Muscle layer of colon (tissue), 2 donors: ENCODE data around the gene AFAP1.

ENCODE experiments used
- H3K27ac ChIP-seq: one replicate; pipeline ENCODE4 v1.7.0; 2013; ENCODE audit warnings: low read depth, mild to moderate bottlenecking, low read length, moderate library complexity
- H3K27me3 ChIP-seq, 2 donors: one replicate each; pipeline ENCODE4 v1.7.0; 2013; ENCODE audit warnings: low read length in 2 of 2, mild to moderate bottlenecking in 2 of 2; ENCODE audit not compliant: insufficient read depth in 2 of 2, control insufficient read depth in 1 of 2
- H3K36me3 ChIP-seq: one replicate; pipeline ENCODE4 v1.7.0; 2013; ENCODE audit warnings: mild to moderate bottlenecking, low read length; ENCODE audit not compliant: insufficient read depth
- H3K4me1 ChIP-seq: one replicate; pipeline ENCODE4 v1.7.0; 2013; ENCODE audit warnings: mild to moderate bottlenecking, low read length; ENCODE audit not compliant: insufficient read depth
- H3K4me3 ChIP-seq, 2 donors: one replicate each; pipeline ENCODE4 v1.7.0; 2013; ENCODE audit warnings: low read length in 2 of 2, low read depth in 1 of 2, mild to moderate bottlenecking in 1 of 2, moderate library complexity in 1 of 2
- H3K9ac ChIP-seq: one replicate; pipeline ENCODE4 v1.7.0; 2013; ENCODE audit warnings: low read length
- H3K9me3 ChIP-seq: one replicate; pipeline ENCODE4 v1.7.0; 2013; ENCODE audit warnings: mild to moderate bottlenecking, low read length
- donor health status: abdominal sarcoma.
- donor health status: Adenocarcinoma of cecum.

The AFAP1 gene

DNA sequence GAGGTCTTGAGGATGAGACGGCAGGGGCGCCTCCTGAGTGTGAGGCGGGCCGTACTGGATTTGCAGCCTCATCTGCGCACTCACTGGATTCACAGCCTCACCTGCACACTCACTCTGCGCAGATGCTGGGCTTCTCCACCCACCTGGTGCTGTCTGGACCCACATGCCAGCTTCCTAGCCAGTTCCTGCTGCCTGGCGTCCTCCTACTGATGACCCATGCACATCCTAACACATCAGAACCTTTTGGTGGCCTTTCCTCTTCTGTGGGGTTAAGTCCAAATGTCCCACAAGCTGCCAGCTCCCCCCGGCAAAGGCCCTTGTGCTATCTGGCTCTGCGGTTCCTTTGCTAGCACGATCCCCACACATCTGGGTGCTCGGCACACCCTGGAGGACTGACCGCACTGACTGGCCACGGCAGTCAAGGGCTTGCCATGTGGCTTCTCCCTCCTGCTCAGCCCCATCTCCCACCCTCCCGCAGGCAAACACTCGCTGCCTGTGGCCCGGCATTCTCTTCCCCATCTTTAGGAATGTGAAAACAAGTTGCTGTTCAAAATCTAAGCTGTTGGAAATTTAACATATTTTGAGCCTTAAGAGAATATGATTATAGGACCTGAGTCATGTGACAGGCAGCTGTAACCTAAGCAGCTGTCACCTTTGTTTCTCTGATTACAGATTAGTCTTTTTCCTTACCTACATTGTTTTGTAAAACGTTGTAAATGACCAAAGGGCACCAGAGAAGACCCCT, 39.4 kb upstream of the AFAP1 start:
- no peaks in the 10 kb centered on the region for H3K36me3 ChIP-seq
- H3K4me1 ChIP-seq = peaks cover 13% of the 10 kb centered on the region
- H3K27me3 ChIP-seq = no peaks in the 10 kb centered on the region
- H3K27ac ChIP-seq = no peak overlapping the region
- H3K9ac ChIP-seq = no peak overlapping the region
- no peaks in the 10 kb centered on the region for H3K9me3 ChIP-seq
- H3K4me3 ChIP-seq = no peak overlapping the region

DNA sequence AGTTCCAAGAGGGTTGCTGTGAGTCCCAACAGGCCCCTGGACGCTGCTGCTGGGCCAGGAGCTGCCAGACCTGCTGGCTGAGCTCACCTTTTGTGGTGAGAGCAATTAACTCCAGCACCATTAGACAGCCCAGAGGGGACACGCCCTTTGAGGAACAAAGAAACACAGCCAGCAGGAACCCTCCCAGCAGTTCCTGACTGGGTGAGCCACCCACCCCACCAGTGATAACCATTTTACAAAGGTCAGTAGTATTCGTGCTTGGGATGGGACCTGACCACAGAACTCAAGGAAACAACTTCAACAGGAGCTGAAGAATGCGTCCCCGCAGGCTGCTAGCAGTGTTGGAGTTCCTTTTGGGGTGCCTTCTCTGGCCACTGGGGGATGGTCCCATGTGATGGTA, 38.8 kb upstream of the AFAP1 start:
- peaks cover 19% of the 10 kb centered on the region for H3K4me1 ChIP-seq
- no peaks in the 10 kb centered on the region for H3K27me3 ChIP-seq
- no peak overlapping the region for H3K27ac ChIP-seq
- H3K9me3 ChIP-seq = no peaks in the 10 kb centered on the region
- no peaks in the 10 kb centered on the region for H3K36me3 ChIP-seq
- no peak overlapping the region for H3K4me3 ChIP-seq
- no peak overlapping the region for H3K9ac ChIP-seq

- Histone ChIP-seq H3K27me3 (no peaks in the 10 kb centered on the region), H3K9ac (no peak overlapping the region)
Measured at GRCh38 chr4:7976634-7977033, 37.0 kb upstream of the AFAP1 start.

DNA sequence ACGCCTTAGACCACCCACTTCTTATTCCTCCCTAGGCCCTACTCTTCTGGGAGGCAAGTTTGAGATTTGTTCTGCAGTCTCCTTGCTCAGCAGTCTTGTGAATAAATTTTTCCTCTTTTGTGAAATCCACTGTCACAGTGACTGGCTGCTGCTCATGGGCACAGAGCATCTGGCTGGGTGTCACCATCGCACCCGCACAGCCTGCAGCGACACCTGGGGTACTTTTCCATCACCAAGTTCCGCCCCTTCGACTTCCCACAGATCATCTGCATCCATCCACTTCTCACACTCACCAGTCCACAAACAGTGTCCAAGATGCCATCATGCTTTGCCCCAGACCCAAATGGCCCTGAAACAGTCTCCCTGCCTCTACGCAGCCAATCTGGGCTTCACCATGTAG, 36.4 kb upstream of the AFAP1 start:
- H3K4me1 ChIP-seq = peaks cover 24% of the 10 kb centered on the region
- H3K27me3 ChIP-seq = no peaks in the 10 kb centered on the region
- H3K9ac ChIP-seq = no peak overlapping the region
- H3K4me3 ChIP-seq = no peak overlapping the region
- no peaks in the 10 kb centered on the region for H3K9me3 ChIP-seq
- H3K36me3 ChIP-seq = no peaks in the 10 kb centered on the region
- H3K27ac ChIP-seq = no peak overlapping the region

More at GRCh38 chr4:7976634-7977033, 37.0 kb upstream of the AFAP1 start:
- H3K9me3 ChIP-seq = no peaks in the 10 kb centered on the region
- H3K36me3 ChIP-seq = no peaks in the 10 kb centered on the region
- H3K4me3 ChIP-seq = no peak overlapping the region
- H3K27ac ChIP-seq = no peak overlapping the region
- H3K4me1 ChIP-seq = peaks cover 24% of the 10 kb centered on the region

GRCh38 chr4:7974425-7974824, 34.8 kb upstream of the AFAP1 start:
- no peak overlapping the region for H3K9ac ChIP-seq
- H3K27me3 ChIP-seq = no peaks in the 10 kb centered on the region
- H3K36me3 ChIP-seq = no peaks in the 10 kb centered on the region
- H3K4me3 ChIP-seq = no peak overlapping the region
- peaks cover 35% of the 10 kb centered on the region for H3K4me1 ChIP-seq
- H3K9me3 ChIP-seq = no peaks in the 10 kb centered on the region
- H3K27ac ChIP-seq = no peak overlapping the region

GRCh38 chr4:7973545-7973981, 33.9 kb upstream of the AFAP1 start:
- Histone ChIP-seq H3K4me1 (peaks cover 38% of the 10 kb centered on the region), H3K27ac (peak overlapping the region; percentile 67), H3K9me3 (no peaks in the 10 kb centered on the region), H3K27me3 (no peaks in the 10 kb centered on the region), H3K9ac (no peak overlapping the region), H3K4me3 (no peak overlapping the region), H3K36me3 (no peaks in the 10 kb centered on the region)

GRCh38 chr4:7971881-7972500, 32.3 kb upstream of the AFAP1 start:
- Histone ChIP-seq H3K9ac (no peak overlapping the region), H3K4me1 (peaks cover 46% of the 10 kb centered on the region), H3K36me3 (no peaks in the 10 kb centered on the region), H3K27me3 (no peaks in the 10 kb centered on the region), H3K27ac (no peak overlapping the region), H3K4me3 (no peak overlapping the region), H3K9me3 (no peaks in the 10 kb centered on the region)

DNA sequence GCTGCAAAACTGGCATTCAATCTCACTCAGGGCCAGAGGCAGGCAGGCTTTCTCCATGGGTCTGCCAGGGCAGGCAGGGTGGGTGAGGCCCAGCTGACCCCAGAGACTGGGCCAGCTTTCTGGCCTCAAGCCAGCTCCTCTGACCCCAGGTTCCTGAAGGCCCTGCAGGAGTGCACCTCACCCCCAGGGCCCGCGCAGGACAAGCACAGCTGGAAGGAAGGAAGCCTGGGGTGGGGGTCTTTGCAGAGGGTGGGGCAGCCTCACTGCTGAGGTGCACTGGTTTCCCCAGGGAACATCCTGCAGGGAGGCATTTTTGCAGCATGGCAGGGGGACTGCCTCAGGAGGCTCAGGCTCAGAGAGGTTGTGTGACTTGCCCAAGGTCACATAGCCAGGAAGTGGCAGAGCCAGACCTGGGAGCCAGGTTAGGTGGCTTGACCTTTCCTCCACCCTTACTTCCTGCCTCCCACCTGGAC, 31.5 kb upstream of the AFAP1 start:
- H3K9ac ChIP-seq = no peak overlapping the region
- no peak overlapping the region for H3K27ac ChIP-seq
- no peak overlapping the region for H3K4me3 ChIP-seq
- peaks cover 46% of the 10 kb centered on the region for H3K4me1 ChIP-seq
- H3K9me3 ChIP-seq = no peaks in the 10 kb centered on the region
- H3K27me3 ChIP-seq = no peaks in the 10 kb centered on the region
- H3K36me3 ChIP-seq = no peaks in the 10 kb centered on the region

DNA sequence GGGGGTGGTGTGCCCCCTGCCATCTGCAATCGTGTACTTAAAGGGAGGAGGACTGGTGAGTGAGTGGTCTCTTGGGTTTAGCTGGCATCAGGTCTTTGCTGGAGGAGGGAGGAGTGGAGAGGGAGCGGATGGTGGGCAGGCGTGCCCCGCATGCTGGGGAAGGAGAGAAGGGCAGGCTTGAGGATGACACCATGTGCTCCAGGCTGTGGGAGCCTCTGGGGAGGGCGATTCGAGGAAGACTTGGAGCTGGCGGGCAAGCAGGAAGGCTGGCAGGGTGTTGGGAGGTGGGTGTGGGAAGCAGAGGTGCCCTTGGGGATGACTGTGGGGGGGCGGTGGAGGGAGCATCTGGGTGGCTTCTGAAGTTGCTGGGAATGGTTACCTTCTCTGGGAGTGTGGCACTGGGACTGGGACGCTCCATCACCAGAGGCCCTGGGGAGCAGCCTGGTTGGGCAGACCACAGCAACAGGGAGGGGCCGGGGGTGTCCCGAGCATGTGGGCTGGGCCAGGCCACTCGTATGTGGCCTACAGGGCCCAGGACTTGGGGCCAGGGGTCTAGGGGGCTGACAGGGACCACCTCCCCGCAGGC, 30.8 kb upstream of the AFAP1 start:
- H3K27ac ChIP-seq = peak overlapping the region; percentile 65
- no peaks in the 10 kb centered on the region for H3K36me3 ChIP-seq
- H3K27me3 ChIP-seq = no peaks in the 10 kb centered on the region
- H3K9me3 ChIP-seq = no peaks in the 10 kb centered on the region
- no peak overlapping the region for H3K4me3 ChIP-seq
- H3K4me1 ChIP-seq = peaks cover 46% of the 10 kb centered on the region
- no peak overlapping the region for H3K9ac ChIP-seq

- no peaks in the 10 kb centered on the region for H3K9me3 ChIP-seq
- H3K27ac ChIP-seq = peak overlapping the region; percentile 42
- H3K4me3 ChIP-seq = no peak overlapping the region
- no peaks in the 10 kb centered on the region for H3K36me3 ChIP-seq
- H3K9ac ChIP-seq = peak overlapping the region; percentile 6
- H3K27me3 ChIP-seq = no peaks in the 10 kb centered on the region
- H3K4me1 ChIP-seq = peaks cover 38% of the 10 kb centered on the region
Measured at GRCh38 chr4:7968262-7968896, 28.7 kb upstream of the AFAP1 start.

GRCh38 chr4:7967501-7968261, 28.0 kb upstream of the AFAP1 start:
- Histone ChIP-seq H3K27ac (peak overlapping the region; percentile 42), H3K4me1 (peaks cover 35% of the 10 kb centered on the region), H3K9ac (peak overlapping the region; percentile 6), H3K9me3 (no peaks in the 10 kb centered on the region), H3K36me3 (no peaks in the 10 kb centered on the region), H3K27me3 (no peaks in the 10 kb centered on the region), H3K4me3 (peak overlapping the region in 1 of 2 donors; percentile 30)
